Measurements from ENCODE around the gene DNAI4. TPM values are rescaled to one million over a fixed set of nuclear protein-coding genes. Genes with fewer than 3 reads are reported as not detected.
A peak's percentile ranks its signal among the peaks of the same experiment; 100 is the strongest.

The DNAI4 gene
- total RNA-seq, 4 donors from 2014 or later = 10.7 to 26.0 (median 20.5) TPM

GRCh38 chr1:66767626-66768025 lies 157.0 kb downstream of the DNAI4 start:
- Histone ChIP-seq H3K27ac (no peak overlapping the region), H3K36me3 (no peaks in the 10 kb centered on the region), H3K9me3 (no peaks in the 10 kb centered on the region), H3K4me1 (no peaks in the 10 kb centered on the region), H3K27me3 (no peaks in the 10 kb centered on the region), H3K4me3 (replicated peaks in 1 of 3) (no peak overlapping the region)
- no peak for DNase-seq
- intact Hi-C loops (cut with DNase I) = no loop called here
- no peak for TF ChIP-seq CTCF (IDR thresholded peaks at IDR 0.05)
- no peak for TF ChIP-seq POLR2A (IDR thresholded peaks at IDR 0.05)

- no peaks in the 10 kb centered on the region for H3K27me3 ChIP-seq
- DNase-seq = peak; percentile 7 to 8
- H3K9me3 ChIP-seq = no peaks in the 10 kb centered on the region
- intact Hi-C loops (cut with DNase I) = loop anchor here (5.0 kb wide), 1 partner anchor 382 kb away; no protein-coding TSS in a partner anchor
- H3K4me3 ChIP-seq (replicated peaks in 1 of 3) = no peak overlapping the region
- H3K36me3 ChIP-seq = no peaks in the 10 kb centered on the region
- 21 to 29% methylated on average over 3 of the region's 3 CpGs for WGBS, 2 donors
- no peaks in the 10 kb centered on the region for H3K4me1 ChIP-seq
- no peak overlapping the region for H3K27ac ChIP-seq
- peak in 4 of 6 experiments; percentile 39 to 65 (median 62) for TF ChIP-seq CTCF (IDR thresholded peaks at IDR 0.05)
- no peak for TF ChIP-seq POLR2A (IDR thresholded peaks at IDR 0.05)
Measured at GRCh38 chr1:66764994-66765578, 159.6 kb downstream of the DNAI4 start.

Other genes with a start within 250 kb of the DNAI4 start
- gene DYNLT5, start 172.4 kb downstream of the DNAI4 start, total RNA-seq = 1 to 10 TPM in 3 of 4 donors, not detected in 1; 1.7 to 4.7 (median 3.0) TPM
- not detected for gene INSL5, start 123.6 kb downstream of the DNAI4 start, total RNA-seq
- gene MIER1, start 134 bp upstream of the DNAI4 start, total RNA-seq = 10 to 100 TPM; 37.2 to 52.1 (median 43.3) TPM
- 10 to 100 TPM; 15.3 to 22.7 (median 17.0) TPM for gene SLC35D1, start 129.3 kb upstream of the DNAI4 start, total RNA-seq
- gene C1orf141, start 210.1 kb upstream of the DNAI4 start, total RNA-seq = not detected
- gene IL23R, start 241.6 kb upstream of the DNAI4 start, total RNA-seq = not detected